GM19452 (cell line): ENCODE measurements around the gene RNASEL.
"Not testable (repeated sequence)": the region's sequence is repeated elsewhere in the genome, so short reads cannot be mapped to it uniquely, and the experiment has no call there.

ENCODE experiments used
- ATAC-seq: cut with Tn5 transposase; IDR thresholded peaks from one replicate; pipeline ENCODE4 v1.9.1; 2021; ENCODE audit not compliant: unreplicated experiment

Gene RNASEL

GRCh38 chr1:182567629-182568028 lies 21.4 kb downstream of the RNASEL start:
- no peak for ATAC-seq

DNA sequence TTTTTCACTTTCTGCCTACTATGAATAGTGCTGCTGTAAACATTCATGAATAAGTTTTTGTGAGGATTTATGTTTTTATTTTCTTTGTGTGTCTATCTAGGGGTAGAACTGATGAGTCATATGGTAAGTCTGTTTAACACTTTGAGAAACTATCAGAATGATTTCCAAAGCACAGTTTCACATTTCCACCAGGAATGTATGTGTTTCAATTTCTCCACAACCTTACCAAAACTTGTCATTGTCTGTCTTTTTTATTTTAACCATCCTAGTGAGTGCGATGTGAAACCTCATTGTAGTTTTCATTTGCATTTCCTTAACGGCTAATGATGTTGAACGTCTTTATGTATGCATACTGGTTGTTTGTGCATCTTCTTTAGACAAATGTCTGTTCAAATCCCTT lies 23.5 kb downstream of the RNASEL start:
- no peak for ATAC-seq

GRCh38 chr1:182564406-182565004 lies 24.6 kb downstream of the RNASEL start:
- no peak for ATAC-seq

DNA sequence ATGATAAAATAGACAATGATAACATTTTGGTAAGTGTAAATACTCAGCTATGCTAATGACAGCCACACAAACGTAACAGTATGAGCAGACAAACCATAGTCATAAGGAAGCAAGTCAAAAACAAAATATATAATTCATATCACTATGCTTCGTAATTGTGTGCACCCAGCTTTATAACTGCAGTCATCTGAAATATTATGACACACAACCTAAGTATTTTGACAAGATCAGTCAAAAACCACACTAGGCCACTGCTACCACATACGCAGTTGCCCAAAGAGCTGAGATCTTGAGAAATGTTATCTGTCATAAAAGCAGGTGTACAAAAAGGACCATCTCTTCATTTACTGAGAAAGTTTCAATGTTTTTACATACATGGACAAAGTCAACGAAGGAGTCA lies 26.0 kb downstream of the RNASEL start:
- no peak for ATAC-seq

DNA sequence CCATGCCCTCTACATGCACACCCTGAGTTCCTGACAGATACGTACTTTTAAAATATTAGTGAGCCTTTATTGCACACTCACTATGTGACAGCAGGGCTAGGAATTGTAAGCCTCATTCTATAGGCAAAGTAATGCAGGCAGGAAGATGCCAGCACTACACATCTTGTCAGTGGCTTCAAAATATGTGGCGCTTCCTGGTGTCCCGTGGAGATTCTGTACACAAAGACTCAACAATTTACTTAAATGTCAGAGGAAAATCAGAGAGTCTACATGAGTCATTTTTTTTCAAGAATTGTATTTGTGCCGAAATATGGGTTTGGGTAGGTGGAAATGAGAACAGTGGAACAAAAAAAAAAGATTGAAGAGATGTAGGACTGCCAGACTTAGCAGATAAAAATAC lies 27.6 kb downstream of the RNASEL start:
- ATAC-seq = no peak

DNA sequence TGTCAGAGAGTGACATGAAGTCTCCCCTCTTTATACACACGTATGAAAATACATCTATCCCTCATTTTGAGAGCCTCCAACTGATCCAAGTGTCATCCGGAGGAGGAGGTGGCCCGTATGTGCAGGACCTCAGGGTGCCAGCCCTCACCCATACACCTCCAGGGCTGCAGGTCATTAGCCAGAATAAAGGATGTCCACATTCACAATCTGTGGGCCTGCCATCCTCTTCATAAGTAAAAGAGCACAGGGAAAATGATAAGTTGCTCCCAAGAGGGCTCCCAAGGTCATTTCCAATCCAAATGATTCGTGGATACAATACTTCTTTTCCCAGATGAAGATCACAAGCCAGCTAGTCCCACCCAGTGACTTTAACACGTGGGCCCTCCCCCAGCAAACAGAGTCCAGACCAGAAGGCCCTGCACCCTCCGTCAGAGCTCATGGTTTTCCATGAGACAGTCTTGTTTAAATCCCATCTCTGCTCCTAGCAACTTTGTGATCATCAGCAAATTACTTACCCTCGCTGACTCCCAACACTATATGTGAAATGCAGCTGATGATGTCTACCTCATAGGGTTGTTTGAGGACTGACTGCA lies 28.6 kb downstream of the RNASEL start:
- ATAC-seq = no peak

GRCh38 chr1:182556279-182556678 lies 32.8 kb downstream of the RNASEL start:
- ATAC-seq = no peak

- no peak for ATAC-seq
Observed at GRCh38 chr1:182555493-182555892, 33.6 kb downstream of the RNASEL start.

GRCh38 chr1:182552527-182552926 lies 36.5 kb downstream of the RNASEL start:
- no peak for ATAC-seq

DNA sequence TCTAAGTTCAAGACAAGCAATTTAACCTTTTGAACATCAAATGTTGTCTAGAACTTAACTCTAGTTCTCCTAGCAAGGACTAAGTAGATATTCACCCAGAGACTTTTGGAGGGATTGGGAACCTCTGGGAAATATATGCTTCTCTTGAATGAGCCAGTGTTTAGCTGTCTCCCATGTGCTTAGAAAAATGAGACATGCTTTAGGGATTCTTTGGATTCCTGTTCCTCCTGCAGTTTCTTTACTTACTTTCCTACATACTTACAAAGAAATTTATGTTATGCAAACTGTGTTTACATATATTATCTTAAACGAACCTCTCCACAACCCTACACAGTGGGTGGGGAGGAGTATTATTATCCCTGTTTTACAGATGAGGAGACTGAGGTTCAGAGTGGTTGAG lies 39.2 kb downstream of the RNASEL start:
- ATAC-seq = no peak

- no peak for ATAC-seq
Observed at GRCh38 chr1:182549346-182549745, 39.7 kb downstream of the RNASEL start.

DNA sequence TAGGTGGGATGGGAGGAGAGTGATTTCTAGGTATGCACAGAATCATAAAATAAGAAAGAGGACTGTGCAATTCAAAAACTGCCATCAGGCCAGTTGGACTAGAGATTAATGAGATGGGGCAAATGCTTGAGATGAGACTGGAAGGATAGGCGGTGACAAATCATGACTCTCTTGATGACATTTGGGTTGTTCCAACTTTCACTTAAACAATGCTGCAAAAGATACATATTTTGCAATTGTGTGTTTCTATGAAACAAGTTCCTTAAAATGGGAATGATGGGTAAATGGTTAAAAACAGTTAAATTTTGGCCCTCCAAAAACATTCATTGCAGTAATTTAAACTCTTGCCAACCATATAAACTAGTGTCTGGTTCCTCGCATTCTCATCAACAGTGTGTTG lies 55.2 kb downstream of the RNASEL start:
- no peak for ATAC-seq

- ATAC-seq = not testable (repeated sequence)
Observed at GRCh38 chr1:182528206-182528605, 60.9 kb downstream of the RNASEL start.

DNA sequence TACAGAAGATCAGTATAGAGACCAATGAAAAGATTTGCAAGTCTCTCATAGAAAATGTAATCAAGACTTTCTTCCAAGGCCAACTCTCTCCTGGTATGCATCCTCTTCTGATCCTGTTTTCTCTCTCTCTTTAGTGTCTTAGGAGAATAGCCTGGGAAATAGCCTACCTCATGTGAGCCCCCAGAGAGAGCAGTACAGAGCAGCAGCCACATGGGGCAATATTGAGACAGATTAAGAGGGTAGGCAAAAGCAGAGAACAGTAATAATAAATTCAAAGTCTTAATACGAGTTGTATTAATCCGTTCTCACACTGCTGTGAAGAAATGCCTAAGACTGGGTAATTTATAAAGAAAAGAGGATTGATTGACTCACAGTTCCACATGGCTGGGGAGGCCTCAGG lies 61.4 kb downstream of the RNASEL start:
- no peak for ATAC-seq

- ATAC-seq = no peak
Observed at GRCh38 chr1:182525342-182525741, 63.7 kb downstream of the RNASEL start.
